NK-92 (cell line): ENCODE measurements around the gene RNF213.

Source experiments
- DNase-seq: peaks from one replicate; lab custom pipeline; 2025; ENCODE audit not compliant: unreplicated experiment; lab: John Stamatoyannopoulos, UW

The RNF213 gene

GRCh38 chr17:80260791-80261158 lies at the start of gene RNF213:
TSS of gene RNF213 (plus strand) at chr17:80260852. CDS start at chr17:80263682, 2,830 bp downstream.
- DNase-seq: no peak

DNA sequence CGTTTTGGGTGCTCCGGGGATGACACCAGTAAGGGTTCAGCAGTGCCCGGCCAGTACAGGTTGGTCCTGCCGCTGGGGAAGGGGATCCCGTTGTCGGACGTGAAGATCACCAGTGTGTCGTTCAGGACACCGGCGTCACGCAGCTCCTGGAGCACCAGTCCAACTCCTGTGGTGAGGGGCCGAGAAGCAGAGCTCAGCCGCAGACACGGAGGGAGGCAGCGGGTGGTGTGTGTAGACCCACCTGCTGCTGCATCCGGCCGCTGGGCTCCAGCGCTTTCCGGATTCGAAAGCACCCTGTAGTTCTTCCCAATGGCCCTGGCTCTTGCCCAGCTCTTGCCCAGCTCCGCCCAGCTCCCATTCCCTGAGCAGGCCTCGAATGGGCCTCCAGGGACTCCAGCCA lies 48.5 kb upstream of the RNF213 start:
- no peak for DNase-seq

- no peak for DNase-seq
These were observed 48.1 kb upstream of the RNF213 start for GRCh38 chr17:80212511-80212910.

DNA sequence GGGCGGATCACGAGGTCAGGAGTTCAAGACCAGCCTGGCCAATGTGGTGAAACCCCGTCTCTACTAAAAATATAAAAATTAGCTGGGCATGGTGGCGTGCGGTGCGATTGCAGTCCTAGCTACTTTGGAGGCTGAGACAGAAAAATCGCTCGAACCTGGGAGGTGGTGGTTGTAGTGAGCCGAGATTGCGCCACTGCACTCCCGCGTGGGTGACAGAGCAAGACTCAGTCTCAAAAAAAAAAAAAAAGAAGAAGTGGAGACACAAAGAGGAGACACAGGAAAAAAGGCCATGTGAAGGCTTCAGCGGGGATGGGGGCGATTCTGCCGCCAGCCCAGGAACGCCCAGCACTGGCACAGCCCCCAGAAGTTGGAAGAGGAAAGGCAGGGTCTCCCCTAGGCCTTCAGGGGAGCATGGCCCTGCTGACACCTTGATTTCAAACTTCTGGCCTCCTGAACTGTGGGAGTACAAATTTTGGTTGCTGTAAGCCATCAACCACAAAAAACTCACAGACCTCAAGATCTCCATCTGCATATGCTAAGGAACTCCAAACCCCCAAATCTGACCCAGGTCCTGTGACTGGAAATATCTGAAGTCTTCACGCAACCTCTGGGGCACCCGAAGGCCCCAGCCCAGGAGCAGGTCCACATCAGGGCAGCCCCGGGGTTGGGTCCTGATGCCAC lies 47.5 kb upstream of the RNF213 start:
- no peak for DNase-seq

- no peak for DNase-seq
These were observed 47.0 kb upstream of the RNF213 start for GRCh38 chr17:80213643-80213975.

- DNase-seq: no peak
These were observed 46.4 kb upstream of the RNF213 start for GRCh38 chr17:80214012-80214877.

GRCh38 chr17:80214878-80215210 lies 45.8 kb upstream of the RNF213 start:
- no peak for DNase-seq

DNA sequence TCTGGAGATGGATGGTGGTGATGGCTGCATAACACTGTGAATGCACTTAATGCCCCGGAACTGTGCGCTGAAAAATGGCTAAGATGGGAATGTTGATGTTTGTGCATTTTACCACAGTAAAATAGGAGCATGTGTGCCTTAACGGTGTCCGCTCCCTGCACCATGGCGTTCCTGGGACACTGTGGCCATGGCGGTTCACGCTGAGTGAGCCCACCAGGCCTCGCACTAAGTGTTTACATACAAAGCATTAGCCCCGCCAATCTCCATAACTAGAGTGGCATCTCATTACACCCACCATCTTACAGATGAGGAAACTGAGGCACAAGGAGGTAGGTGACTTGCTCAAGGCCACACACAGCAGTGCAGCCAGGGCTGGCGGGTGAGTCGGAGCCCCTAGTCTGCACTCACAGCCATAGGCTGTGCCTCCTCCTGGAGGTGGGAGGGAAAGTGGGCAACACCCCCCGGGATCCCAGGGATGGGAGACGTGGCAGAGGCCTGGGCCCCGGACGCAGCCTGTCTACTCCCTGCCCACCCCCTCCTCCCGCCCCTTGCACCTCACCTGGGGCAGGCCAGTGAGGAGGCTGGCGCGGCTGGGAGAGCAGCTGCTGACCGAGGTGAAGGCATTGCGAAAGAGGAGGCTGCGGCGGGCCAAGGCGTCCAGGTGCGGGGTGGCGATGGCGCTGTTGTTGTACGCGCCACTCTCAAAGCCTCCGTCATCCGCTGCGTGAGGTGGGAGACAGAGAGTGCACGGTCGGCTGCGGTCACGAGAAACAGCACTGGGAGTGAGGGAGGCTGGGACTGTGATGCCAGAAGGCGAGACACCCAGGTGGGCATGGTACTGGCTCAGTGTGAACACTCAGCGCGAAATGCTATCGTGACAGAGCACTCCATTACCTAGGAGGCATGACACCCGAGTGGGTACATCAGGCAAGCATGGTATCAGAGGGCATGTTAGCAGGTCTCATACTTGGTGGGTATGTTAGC lies 43.9 kb upstream of the RNF213 start:
- DNase-seq: no peak

GRCh38 chr17:80217703-80218362 lies 42.8 kb upstream of the RNF213 start:
- no peak for DNase-seq

- no peak for DNase-seq
These were observed 42.3 kb upstream of the RNF213 start for GRCh38 chr17:80218391-80218790.

GRCh38 chr17:80219013-80219762 lies 41.5 kb upstream of the RNF213 start:
- DNase-seq: peak; percentile 47

DNA sequence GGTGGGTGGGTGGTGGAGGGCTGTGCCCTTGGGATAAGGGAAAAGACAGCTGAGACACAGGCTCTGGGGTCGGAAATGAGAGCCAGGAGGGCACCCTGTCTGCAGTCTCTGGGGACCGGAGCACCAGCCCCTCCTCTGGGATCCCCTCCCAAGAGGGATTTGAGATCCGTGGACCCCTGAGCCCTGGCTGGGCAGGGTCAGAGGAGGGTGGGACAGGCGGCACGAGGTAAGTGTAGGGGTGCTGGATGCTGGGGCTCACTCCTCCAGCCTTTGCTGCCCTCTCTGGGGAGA lies 40.9 kb upstream of the RNF213 start:
- DNase-seq: no peak

GRCh38 chr17:80220054-80220735 lies 40.5 kb upstream of the RNF213 start, which contains the start of the genes SGSH and SLC26A11:
TSS of gene SGSH (minus strand) at chr17:80220333. CDS start at chr17:80220313, 20 bp downstream.
TSS of gene SLC26A11 (plus strand) at chr17:80220427. CDS start at chr17:80221561, 1,134 bp downstream.
- DNase-seq: no peak

GRCh38 chr17:80220736-80221215 lies 39.9 kb upstream of the RNF213 start:
- DNase-seq: no peak

DNA sequence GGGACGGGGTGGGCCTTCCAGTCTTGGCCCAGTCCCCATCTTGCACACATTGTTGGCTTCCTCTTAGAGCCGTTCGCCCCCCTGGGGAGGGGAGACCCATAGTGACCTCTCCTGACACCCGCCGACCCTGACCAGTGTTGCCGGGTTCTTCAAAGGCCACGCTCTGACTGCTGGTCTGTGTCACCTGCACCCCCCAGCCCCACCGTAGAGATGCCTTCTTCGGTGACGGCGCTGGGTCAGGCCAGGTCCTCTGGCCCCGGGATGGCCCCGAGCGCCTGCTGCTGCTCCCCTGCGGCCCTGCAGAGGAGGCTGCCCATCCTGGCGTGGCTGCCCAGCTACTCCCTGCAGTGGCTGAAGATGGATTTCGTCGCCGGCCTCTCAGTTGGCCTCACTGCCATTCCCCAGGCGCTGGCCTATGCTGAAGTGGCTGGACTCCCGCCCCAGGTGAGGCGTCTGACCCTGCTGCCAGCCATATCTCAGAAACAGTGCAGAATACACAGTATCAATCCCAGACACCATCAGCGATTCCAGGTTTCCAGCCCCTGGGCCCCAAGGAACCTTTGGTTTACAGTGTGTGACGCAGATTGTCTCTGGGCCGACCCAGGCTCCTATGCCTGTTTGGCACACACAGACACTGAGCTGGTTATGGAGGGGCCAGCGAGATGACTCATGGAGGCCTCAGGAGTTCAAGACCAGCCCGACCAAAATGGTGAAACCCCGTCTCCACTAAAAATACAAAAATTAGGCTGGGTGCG lies 39.1 kb upstream of the RNF213 start:
- DNase-seq: no peak

DNA sequence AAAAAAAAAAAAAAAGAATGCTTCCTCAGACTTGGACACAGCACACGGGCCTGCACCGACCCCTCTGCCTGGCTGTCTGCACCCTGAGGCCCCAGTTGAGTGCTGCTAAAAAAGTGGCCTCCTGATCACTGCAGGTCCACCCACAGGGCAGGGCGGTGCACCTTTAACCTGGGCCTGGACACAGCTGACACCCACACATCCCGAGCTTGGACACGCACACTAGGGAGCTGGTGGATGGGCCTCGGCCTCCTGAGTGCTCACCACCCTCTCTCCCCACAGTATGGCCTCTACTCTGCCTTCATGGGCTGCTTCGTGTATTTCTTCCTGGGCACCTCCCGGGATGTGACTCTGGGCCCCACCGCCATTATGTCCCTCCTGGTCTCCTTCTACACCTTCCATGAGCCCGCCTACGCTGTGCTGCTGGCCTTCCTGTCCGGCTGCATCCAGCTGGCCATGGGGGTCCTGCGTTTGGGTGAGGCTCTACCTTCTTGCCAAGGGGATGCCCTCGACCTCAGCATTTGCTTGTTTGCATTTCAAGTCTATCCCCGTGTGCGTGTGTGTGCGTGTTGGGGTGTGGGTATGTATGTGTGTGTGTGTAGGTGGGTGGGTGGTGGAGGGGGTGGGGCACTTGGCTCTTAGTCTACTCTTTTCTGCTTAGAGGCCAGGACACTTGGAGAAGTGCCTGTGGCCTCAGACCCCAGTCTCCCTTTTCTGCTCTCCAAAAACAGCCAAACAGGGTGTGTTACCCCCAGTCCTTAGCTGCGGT lies 38.1 kb upstream of the RNF213 start:
- DNase-seq: no peak

- DNase-seq: no peak
These were observed 37.4 kb upstream of the RNF213 start for GRCh38 chr17:80223142-80223815.
